K562 (cell line): Measurements from ENCODE around the gene PLAAT4.

ENCODE experiments used
- ATF3 ChIP-seq, 2 experiments: fragments of 450-650 bp in 1 of 2; sonication (generic) in 1 of 2; formaldehyde crosslinking in 1 of 2; IDR thresholded peaks in 1 of 2; conservative IDR thresholded peaks in 1 of 2; 2 replicates each; pipeline versions ENCODE4 v1.6.1 to v1.8.1; 2016 to 2023; ENCODE audit warnings: mild to moderate bottlenecking in 2 of 2, moderate library complexity in 2 of 2, inconsistent platforms in 1 of 2, missing genetic modification reagents in 1 of 2
- CTCF ChIP-seq, 3 experiments: IDR thresholded peaks in 2 of 3; conservative IDR thresholded peaks in 1 of 3; 2 replicates each; pipeline ENCODE4 v1.5.1; 2011 to 2012; ENCODE audit warnings: low read length in 3 of 3, mild to moderate bottlenecking in 3 of 3, control low read depth in 2 of 3, improper control_type of control experiment in 1 of 3, inconsistent platforms in 1 of 3, low read depth in 1 of 3, mixed read lengths in 1 of 3, moderate library complexity in 1 of 3; ENCODE audit not compliant: insufficient read depth in 2 of 3
- MAFG ChIP-seq: fragments of 450-650 bp; conservative IDR thresholded peaks from 2 replicates; pipeline ENCODE4 v1.6.1; 2016; ENCODE audit warnings: missing genetic modification characterization, missing compliant biosample characterization
- MAX ChIP-seq: sonication (generic); formaldehyde crosslinking; IDR thresholded peaks from 2 replicates; pipeline ENCODE4 v1.9.0; 2022; ENCODE audit warnings: mild to moderate bottlenecking, missing genetic modification reagents
- SP2 ChIP-seq: IDR thresholded peaks from 2 replicates; pipeline ENCODE4 v1.6.1; 2011; ENCODE audit warnings: mild to moderate bottlenecking, low read depth, low read length, moderate library complexity; ENCODE audit not compliant: poor library complexity, severe bottlenecking; ENCODE audit errors: extremely low read depth
- ZNF274 ChIP-seq: IDR thresholded peaks from 2 replicates; pipeline ENCODE4 v1.6.1; 2011; ENCODE audit warnings: low read depth, mild to moderate bottlenecking, low read length, moderate library complexity, borderline replicate concordance

- TF ChIP-seq SP2, result no peak
- no peak for TF ChIP-seq MAFG (tag)
- no peak for TF ChIP-seq ZNF274
- peak; percentile 70 to 72 (median 71) for TF ChIP-seq CTCF (IDR thresholded peaks at IDR 0.05 in 2 of 3, conservative IDR thresholded peaks at IDR 0.05 in 1 of 3; ENCODE audit: insufficient read depth in 2 of 3, low read depth in 1 of 3, low read length in 3 of 3)
- no peak for TF ChIP-seq MAX (CRISPR knock-in tag)
- TF ChIP-seq ATF3 (IDR thresholded peaks at IDR 0.05), result no peak
- TF ChIP-seq ATF3 (CRISPR knock-in tag; conservative IDR thresholded peaks at IDR 0.05), result no peak
Observed at GRCh38 chr11:63592975-63593395, 56.4 kb downstream of the PLAAT4 start.
